ENCODE data around the gene DPP3.

Gene DPP3

GRCh38 chr11:66510271-66510989 lies 30.2 kb downstream of the DPP3 start, which contains the start of gene BBS1 (continued):
- no peak for TF ChIP-seq PATZ1 (CRISPR knock-in tag; IDR thresholded peaks at IDR 0.05; ENCODE audit: borderline replicate concordance)
- peak; percentile 21; the same call in 1 of the 2 replicates for TF ChIP-seq ZNF70 (CRISPR knock-in tag; IDR thresholded peaks at IDR 0.05)

GRCh38 chr11:66510990-66511339 lies 30.7 kb downstream of the DPP3 start:
- TF ChIP-seq ESRRG (CRISPR knock-in tag; IDR thresholded peaks at IDR 0.05) (no peak), PATZ1 (CRISPR knock-in tag; IDR thresholded peaks at IDR 0.05; ENCODE audit: borderline replicate concordance) (no peak), CREB5 (CRISPR knock-in tag; IDR thresholded peaks at IDR 0.05; ENCODE audit: low read depth) (no peak), CSDC2 (CRISPR knock-in tag; IDR thresholded peaks at IDR 0.05) (no peak), ZC3H10 (CRISPR knock-in tag; IDR thresholded peaks at IDR 0.05) (no peak), OSR1 (CRISPR knock-in tag; IDR thresholded peaks at IDR 0.05) (no peak)
- no peak; the same call in 1 of the 3 replicates for ATAC-seq

- TF ChIP-seq PPARA (CRISPR knock-in tag; IDR thresholded peaks at IDR 0.05; ENCODE audit: borderline replicate concordance) (no peak), GLIS3 (CRISPR knock-in tag; IDR thresholded peaks at IDR 0.05) (no peak)
- no peak for ATAC-seq
These were observed 43.4 kb downstream of the DPP3 start for GRCh38 chr11:66523611-66524010.

- no peak for ATAC-seq
- TF ChIP-seq PATZ1 (CRISPR knock-in tag; IDR thresholded peaks at IDR 0.05; ENCODE audit: borderline replicate concordance), result no peak
- no peak for TF ChIP-seq ZNF70 (CRISPR knock-in tag; IDR thresholded peaks at IDR 0.05)
- no peak for TF ChIP-seq PPARA (CRISPR knock-in tag; IDR thresholded peaks at IDR 0.05; ENCODE audit: borderline replicate concordance)
- no peak for TF ChIP-seq ZC3H10 (CRISPR knock-in tag; IDR thresholded peaks at IDR 0.05)
- TF ChIP-seq CSDC2 (CRISPR knock-in tag; IDR thresholded peaks at IDR 0.05), result no peak
- TF ChIP-seq RARB (CRISPR knock-in tag; IDR thresholded peaks at IDR 0.05), result no peak
- TF ChIP-seq POU6F1 (CRISPR knock-in tag; IDR thresholded peaks at IDR 0.05; ENCODE audit: borderline replicate concordance, low read depth), result no peak
- TF ChIP-seq ZNF8 (CRISPR knock-in tag; IDR thresholded peaks at IDR 0.05), result no peak
- no peak for TF ChIP-seq OSR1 (CRISPR knock-in tag; IDR thresholded peaks at IDR 0.05)
- no peak for TF ChIP-seq GLIS3 (CRISPR knock-in tag; IDR thresholded peaks at IDR 0.05)
- no peak for TF ChIP-seq SNAI2 (CRISPR knock-in tag; IDR thresholded peaks at IDR 0.05)
- TF ChIP-seq ZFP3 (CRISPR knock-in tag; IDR thresholded peaks at IDR 0.05), result no peak
- no peak for TF ChIP-seq TSHZ2 (CRISPR knock-in tag; IDR thresholded peaks at IDR 0.05)
- no peak for TF ChIP-seq TCF4 (CRISPR knock-in tag; IDR thresholded peaks at IDR 0.05; ENCODE audit: borderline replicate concordance)
- TF ChIP-seq CSRNP3 (CRISPR knock-in tag; IDR thresholded peaks at IDR 0.05), result no peak
- no peak for TF ChIP-seq TOX (CRISPR knock-in tag; IDR thresholded peaks at IDR 0.05; ENCODE audit: borderline replicate concordance)
These were observed 44.2 kb downstream of the DPP3 start for GRCh38 chr11:66524304-66525040.

Data from SK-N-SH treated with all-trans-retinoic acid at 6 μM for 48 hours (cell line).